Astrocyte of the spinal cord (primary cell): ENCODE measurements around the gene TPST2.

ENCODE experiments used
- DNase-seq: peaks from one replicate; pipeline ENCODE4 v3.0.0; 2011; ENCODE audit warnings: low read depth, low spot score
- H3K4me3 ChIP-seq: 2 replicates; pipeline ENCODE4 v1.5.1; 2011; ENCODE audit warnings: low read depth, mild to moderate bottlenecking, low read length, moderate library complexity
- CTCF ChIP-seq: IDR thresholded peaks from 2 replicates; pipeline ENCODE4 v1.5.1; 2012; ENCODE audit warnings: low read depth, mild to moderate bottlenecking, low read length, inconsistent platforms
- in situ Hi-C: cut with HindIII; loops from 2 replicates; pipeline ENCODE4 v1.10.0; 2017; ENCODE audit warnings: low sequenced_read_pairs

Gene TPST2

GRCh38 chr22:26604368-26604767 is 14.4 kb upstream of the TPST2 start:
- no peak overlapping the region for H3K4me3 ChIP-seq
- DNase-seq = no peak
- TF ChIP-seq CTCF = no peak
- in situ Hi-C loops = no loop called here

GRCh38 chr22:26602127-26602526 is 12.2 kb upstream of the TPST2 start:
- DNase-seq = no peak
- no peak overlapping the region for H3K4me3 ChIP-seq
- TF ChIP-seq CTCF = no peak
- in situ Hi-C loops = no loop called here

- no peak for DNase-seq
- in situ Hi-C loops = no loop called here
- TF ChIP-seq CTCF = no peak
Measured at GRCh38 chr22:26601726-26602125, 11.8 kb upstream of the TPST2 start.

GRCh38 chr22:26599505-26599904 is 9.6 kb upstream of the TPST2 start:
- H3K4me3 ChIP-seq = no peak overlapping the region
- no peak for TF ChIP-seq CTCF
- in situ Hi-C loops = no loop called here
- DNase-seq = no peak

More at GRCh38 chr22:26601726-26602125, 11.8 kb upstream of the TPST2 start:
- no peak overlapping the region for H3K4me3 ChIP-seq

GRCh38 chr22:26597480-26597879 is 7.5 kb upstream of the TPST2 start:
- H3K4me3 ChIP-seq = no peak overlapping the region
- in situ Hi-C loops = no loop called here
- DNase-seq = no peak
- no peak for TF ChIP-seq CTCF

GRCh38 chr22:26597026-26597425 is 7.1 kb upstream of the TPST2 start:
- in situ Hi-C loops = no loop called here
- H3K4me3 ChIP-seq = no peak overlapping the region
- no peak for DNase-seq
- TF ChIP-seq CTCF = no peak

- TF ChIP-seq CTCF = no peak
- in situ Hi-C loops = no loop called here
- H3K4me3 ChIP-seq = no peak overlapping the region
- no peak for DNase-seq
Measured at GRCh38 chr22:26593763-26594162, 3.8 kb upstream of the TPST2 start.
